BE2C (cell line): ENCODE data around the gene ZNF213.
A peak's percentile ranks its signal among the peaks of the same experiment; 100 is the strongest.

Experiments used
- DNase-seq: peaks from one replicate; pipeline ENCODE4 v3.0.0-alpha.2; 2020
- H3K27me3 ChIP-seq: fragments of 250-450 bp; sonication (Bioruptor Pico); 2 replicates; pipeline ENCODE4 v1.5.1; 2020; ENCODE audit warnings: mild to moderate bottlenecking
- H3K36me3 ChIP-seq: fragments of 250-450 bp; sonication (Bioruptor Pico); 2 replicates; pipeline ENCODE4 v1.5.1; 2020; ENCODE audit warnings: mild to moderate bottlenecking
- H3K4me1 ChIP-seq: fragments of 250-450 bp; sonication (Bioruptor Pico); 2 replicates; pipeline ENCODE4 v1.5.1; 2020
- H3K4me3 ChIP-seq: 2 replicates; pipeline ENCODE4 v1.5.1; 2011; ENCODE audit warnings: low read depth, low read length
- H3K9me3 ChIP-seq: fragments of 250-450 bp; sonication (Bioruptor Pico); 2 replicates; pipeline ENCODE4 v1.5.1; 2020
- TF ChIP-seq, protein P1 (sequence below): IDR thresholded peaks from 2 replicates; pipeline ENCODE4 v1.5.1; 2012; ENCODE audit warnings: mild to moderate bottlenecking, low read depth, low read length

The ZNF213 gene

DNA sequence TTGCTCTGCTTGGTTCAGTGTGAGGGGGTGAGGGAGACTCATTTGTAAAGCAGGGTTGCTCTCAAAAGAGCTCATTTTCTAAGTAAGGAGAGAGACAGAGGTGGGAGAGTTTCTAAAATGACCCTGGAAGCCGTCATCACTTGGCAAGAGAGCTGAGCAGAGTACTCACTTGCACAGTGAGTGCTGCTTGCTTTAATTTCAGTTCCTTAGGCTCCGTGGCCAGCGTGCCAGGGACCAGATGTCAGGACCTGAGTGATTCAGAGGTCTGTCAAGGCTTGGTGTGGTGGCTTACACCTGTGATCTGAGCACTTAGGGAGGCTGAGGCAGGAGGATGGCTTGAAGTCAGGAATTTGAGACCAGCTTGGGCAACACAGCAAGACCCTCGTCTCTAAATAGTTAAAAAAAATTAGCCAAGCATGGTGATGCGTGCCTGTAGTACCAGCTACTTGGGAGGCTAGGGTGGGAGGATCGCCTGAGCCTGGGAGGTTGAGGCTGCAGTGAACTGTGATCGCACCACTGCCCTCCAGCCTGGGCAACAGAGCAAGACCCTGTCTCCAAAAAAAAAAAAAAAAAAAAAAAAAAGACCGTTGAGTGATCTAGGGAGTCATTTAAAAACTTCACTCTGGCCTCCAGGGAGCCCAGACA is 11.8 kb upstream of the ZNF213 start:
- Histone ChIP-seq H3K4me1 (no peaks in the 10 kb centered on the region), H3K27me3 (no peaks in the 10 kb centered on the region), H3K9me3 (no peaks in the 10 kb centered on the region), H3K4me3 (no peak overlapping the region), H3K36me3 (peaks cover 13% of the 10 kb centered on the region)
- TF ChIP-seq, protein P1, sequence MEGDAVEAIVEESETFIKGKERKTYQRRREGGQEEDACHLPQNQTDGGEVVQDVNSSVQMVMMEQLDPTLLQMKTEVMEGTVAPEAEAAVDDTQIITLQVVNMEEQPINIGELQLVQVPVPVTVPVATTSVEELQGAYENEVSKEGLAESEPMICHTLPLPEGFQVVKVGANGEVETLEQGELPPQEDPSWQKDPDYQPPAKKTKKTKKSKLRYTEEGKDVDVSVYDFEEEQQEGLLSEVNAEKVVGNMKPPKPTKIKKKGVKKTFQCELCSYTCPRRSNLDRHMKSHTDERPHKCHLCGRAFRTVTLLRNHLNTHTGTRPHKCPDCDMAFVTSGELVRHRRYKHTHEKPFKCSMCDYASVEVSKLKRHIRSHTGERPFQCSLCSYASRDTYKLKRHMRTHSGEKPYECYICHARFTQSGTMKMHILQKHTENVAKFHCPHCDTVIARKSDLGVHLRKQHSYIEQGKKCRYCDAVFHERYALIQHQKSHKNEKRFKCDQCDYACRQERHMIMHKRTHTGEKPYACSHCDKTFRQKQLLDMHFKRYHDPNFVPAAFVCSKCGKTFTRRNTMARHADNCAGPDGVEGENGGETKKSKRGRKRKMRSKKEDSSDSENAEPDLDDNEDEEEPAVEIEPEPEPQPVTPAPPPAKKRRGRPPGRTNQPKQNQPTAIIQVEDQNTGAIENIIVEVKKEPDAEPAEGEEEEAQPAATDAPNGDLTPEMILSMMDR, result no peak
- no peak for DNase-seq

DNA sequence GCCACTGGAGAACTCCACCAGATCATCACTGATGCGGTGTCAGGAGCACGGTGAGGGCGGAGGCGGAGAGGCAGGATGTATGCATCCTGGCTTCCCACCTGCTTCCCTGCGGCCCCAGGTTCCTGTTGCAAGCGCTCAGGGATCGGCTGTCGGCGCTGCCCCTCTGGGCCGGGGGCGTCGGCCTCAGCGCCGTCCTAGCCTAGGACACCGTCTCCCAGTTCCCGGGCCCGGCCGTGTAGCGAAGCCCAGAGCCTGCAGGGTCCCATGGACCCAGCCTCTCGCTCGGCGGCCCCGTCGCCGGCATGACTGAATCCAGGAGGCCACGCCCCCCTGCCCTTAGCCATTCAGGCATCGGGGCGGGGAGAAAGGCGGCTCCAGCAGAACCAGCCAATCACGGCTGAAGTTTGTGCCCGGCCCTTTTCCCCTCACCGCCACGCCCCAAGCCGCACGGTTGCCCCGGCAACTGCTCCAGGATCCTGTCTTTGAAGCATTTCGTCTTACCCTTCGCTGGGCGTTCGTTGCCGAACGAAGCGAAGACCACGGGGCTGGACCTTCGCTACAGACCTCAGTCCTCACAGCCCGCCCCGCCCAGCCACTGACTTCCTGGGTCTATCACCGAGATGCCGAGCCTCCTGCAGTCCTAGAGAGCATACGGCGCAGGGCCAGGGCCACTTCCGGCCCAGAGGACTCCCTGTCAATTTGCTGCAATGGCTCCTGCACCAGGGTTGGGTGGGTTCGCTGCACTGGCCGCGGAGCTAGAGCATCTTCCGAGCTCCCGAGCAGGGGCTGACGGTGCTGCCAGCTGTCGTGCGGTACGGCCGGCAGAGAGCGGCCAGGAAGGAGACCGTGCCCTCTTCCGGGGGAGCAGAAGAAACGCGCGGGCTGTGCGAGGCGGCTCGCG is 10.6 kb upstream of the ZNF213 start:
- TF ChIP-seq, protein P1, result no peak
- H3K36me3 ChIP-seq, result peaks cover 9% of the 10 kb centered on the region
- DNase-seq, result peak; percentile 99
- no peaks in the 10 kb centered on the region for H3K4me1 ChIP-seq
- H3K4me3 ChIP-seq, result peak overlapping the region; percentile 78
- H3K27me3 ChIP-seq, result no peaks in the 10 kb centered on the region
- H3K9me3 ChIP-seq, result no peaks in the 10 kb centered on the region

DNA sequence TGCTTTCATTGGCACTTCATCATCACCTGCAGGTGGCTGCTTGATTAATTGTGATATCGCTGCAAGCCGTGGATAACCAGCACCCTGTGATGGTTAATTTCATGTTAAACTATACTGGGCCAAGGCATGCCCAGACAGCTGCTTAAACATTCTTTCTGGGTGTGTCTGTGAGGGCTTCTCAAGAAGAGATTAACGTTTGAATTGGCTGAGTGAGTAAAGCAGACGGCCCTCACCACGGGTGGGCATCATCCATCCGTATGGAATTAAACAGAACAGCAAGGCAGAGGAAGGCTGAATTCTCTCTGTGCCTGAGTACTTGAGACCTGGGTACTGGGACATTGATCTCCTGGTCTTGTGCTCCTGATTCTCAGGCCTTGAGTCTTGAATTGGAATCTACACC is 7.1 kb upstream of the ZNF213 start:
- Histone ChIP-seq H3K9me3 (no peaks in the 10 kb centered on the region), H3K4me1 (no peaks in the 10 kb centered on the region), H3K27me3 (no peaks in the 10 kb centered on the region), H3K4me3 (no peak overlapping the region), H3K36me3 (peaks cover 14% of the 10 kb centered on the region)
- DNase-seq, result no peak
- TF ChIP-seq, protein P1, result no peak

DNA sequence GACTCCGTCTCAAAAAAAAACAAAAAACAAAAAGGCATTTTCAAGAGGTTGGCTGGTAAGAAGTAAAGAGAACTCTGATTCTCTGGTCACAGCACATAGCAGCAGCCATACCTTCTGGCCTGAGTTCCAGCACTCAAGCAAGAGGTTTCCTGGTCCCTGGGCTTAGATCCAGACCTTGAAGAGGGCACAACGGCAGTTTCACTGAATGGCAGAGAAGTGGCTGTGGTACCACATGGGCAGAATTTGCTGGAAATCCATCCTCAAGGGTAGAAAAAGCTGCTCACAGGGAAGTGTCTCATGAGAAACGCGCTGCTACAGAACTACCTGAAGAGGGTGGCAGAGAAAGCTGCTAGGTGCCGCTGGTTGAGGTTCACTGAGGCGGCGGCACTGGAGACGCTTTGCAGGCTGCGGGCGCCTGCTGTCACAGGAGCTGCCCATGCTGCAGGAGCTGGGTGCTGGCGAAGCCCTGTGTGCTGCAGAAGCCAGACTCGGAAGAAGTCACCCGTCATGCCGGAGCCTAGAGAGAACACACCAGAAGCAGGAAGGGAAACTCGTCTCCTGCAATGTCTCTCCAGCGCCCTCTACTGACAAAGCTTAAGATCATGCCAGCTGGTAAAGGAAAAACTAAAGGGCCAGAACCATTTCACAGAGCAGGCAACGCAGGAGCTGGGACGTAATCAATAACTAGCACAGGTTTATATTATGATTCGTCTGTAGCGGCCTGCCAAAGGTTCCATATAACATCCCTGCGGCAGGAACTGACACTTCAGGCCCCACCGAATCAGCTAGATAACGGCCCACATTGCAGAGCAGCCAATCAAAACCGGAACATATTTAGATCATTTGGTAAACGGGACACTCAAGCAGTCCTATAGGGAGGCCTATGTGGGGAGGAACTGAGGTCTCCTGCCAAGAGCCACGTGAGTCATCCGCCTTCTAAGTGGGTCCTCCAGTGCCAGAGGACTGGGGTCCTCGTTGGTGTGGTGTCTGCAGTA is 5.4 kb upstream of the ZNF213 start:
- no peaks in the 10 kb centered on the region for H3K9me3 ChIP-seq
- H3K27me3 ChIP-seq, result no peaks in the 10 kb centered on the region
- TF ChIP-seq, protein P1, result peak; percentile 97
- peak; percentile 87 for DNase-seq
- peak overlapping the region; percentile 58 for H3K4me3 ChIP-seq
- H3K36me3 ChIP-seq, result peaks cover 14% of the 10 kb centered on the region
- H3K4me1 ChIP-seq, result no peaks in the 10 kb centered on the region

DNA sequence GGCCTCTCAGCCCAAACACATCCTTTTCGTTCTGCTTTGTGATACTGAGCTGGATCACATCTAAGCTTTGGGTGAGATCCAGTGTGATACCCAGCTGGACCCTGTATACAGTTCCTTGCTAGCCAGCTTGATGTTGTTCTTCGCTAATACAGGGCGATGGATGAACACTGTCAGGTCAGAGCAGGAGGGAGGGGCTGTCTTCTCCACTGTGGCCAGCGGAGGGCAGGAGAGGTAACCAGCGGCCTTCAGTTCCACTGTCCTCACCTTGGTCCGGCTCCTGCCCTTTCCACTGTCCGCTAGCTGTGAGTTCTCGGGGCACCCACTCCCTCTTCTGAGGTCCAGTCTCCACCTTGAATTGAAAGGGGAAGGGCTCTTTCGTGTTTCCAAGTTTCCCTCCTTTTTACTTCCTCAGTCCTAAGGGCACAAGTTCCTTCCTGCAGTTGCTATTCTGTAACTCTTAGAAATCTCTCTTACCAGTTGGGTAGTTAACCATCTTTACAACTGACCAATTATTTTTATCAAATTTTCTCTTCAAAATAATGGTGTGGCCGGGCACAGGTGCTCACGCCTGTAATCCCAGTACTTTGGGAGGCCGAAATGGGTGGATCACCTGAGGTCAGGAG is 3.0 kb upstream of the ZNF213 start:
- Histone ChIP-seq H3K27me3 (no peaks in the 10 kb centered on the region), H3K4me1 (no peaks in the 10 kb centered on the region), H3K9me3 (no peaks in the 10 kb centered on the region), H3K36me3 (peaks cover 14% of the 10 kb centered on the region), H3K4me3 (no peak overlapping the region)
- peak; percentile 73 for DNase-seq
- TF ChIP-seq, protein P1, result peak; percentile 68
